Stimulated activated CD4-positive, alpha-beta T cell treated with anti-CD3 and anti-CD28 coated beads, Interleukin-2, amount 100 ng/mL, for 24 hours (primary cell): ENCODE data around the gene RPTOR.

Source experiments
- DNase-seq, 2 donors: peaks; one replicate each; pipeline ENCODE4 v3.0.0-alpha.2; 2020

RPTOR gene

GRCh38 chr17:80701730-80702129, 157.1 kb downstream of the RPTOR start:
- no peak for DNase-seq

- DNase-seq: no peak
These were observed 157.9 kb downstream of the RPTOR start for GRCh38 chr17:80702315-80703141.

GRCh38 chr17:80703142-80703478, 158.5 kb downstream of the RPTOR start:
- no peak for DNase-seq

GRCh38 chr17:80704381-80704819, 159.8 kb downstream of the RPTOR start:
- no peak for DNase-seq

GRCh38 chr17:80704894-80705293, 160.3 kb downstream of the RPTOR start:
- DNase-seq: no peak

GRCh38 chr17:80705988-80706387, 161.3 kb downstream of the RPTOR start:
- no peak for DNase-seq

GRCh38 chr17:80706463-80706867, 161.8 kb downstream of the RPTOR start:
- DNase-seq: no peak

GRCh38 chr17:80708480-80708879, 163.8 kb downstream of the RPTOR start:
- DNase-seq: no peak

- DNase-seq: no peak
These were observed 164.6 kb downstream of the RPTOR start for GRCh38 chr17:80709090-80709695.

- DNase-seq: no peak
These were observed 166.2 kb downstream of the RPTOR start for GRCh38 chr17:80710714-80711302.

GRCh38 chr17:80712089-80712488, 167.5 kb downstream of the RPTOR start:
- DNase-seq: no peak

- DNase-seq: no peak
These were observed 168.0 kb downstream of the RPTOR start for GRCh38 chr17:80712606-80713005.

- DNase-seq: no peak
These were observed 172.5 kb downstream of the RPTOR start for GRCh38 chr17:80716986-80717719.

GRCh38 chr17:80717720-80718083, 173.1 kb downstream of the RPTOR start:
- no peak for DNase-seq

GRCh38 chr17:80718428-80718827, 173.8 kb downstream of the RPTOR start:
- no peak for DNase-seq

GRCh38 chr17:80719449-80719848, 174.8 kb downstream of the RPTOR start:
- DNase-seq: no peak

- peak; percentile 63 to 66 for DNase-seq
These were observed 176.3 kb downstream of the RPTOR start for GRCh38 chr17:80720610-80721577.

GRCh38 chr17:80722661-80723060, 178.0 kb downstream of the RPTOR start:
- no peak for DNase-seq

GRCh38 chr17:80724775-80725266, 180.2 kb downstream of the RPTOR start:
- no peak for DNase-seq

- DNase-seq: no peak
These were observed 180.9 kb downstream of the RPTOR start for GRCh38 chr17:80725517-80725916.

GRCh38 chr17:80726558-80727408, 182.1 kb downstream of the RPTOR start:
- no peak for DNase-seq
